ENCODE data around the gene ALK. TPM values are rescaled to one million over a fixed set of nuclear protein-coding genes. Genes with fewer than 3 reads are reported as not detected.
A peak's percentile ranks its signal among the peaks of the same experiment; 100 is the strongest.

Gene ALK
- polyA plus RNA-seq, 1 of the 3 experiments (the other 2 are of a cell fraction) = 0.30 TPM

DNA sequence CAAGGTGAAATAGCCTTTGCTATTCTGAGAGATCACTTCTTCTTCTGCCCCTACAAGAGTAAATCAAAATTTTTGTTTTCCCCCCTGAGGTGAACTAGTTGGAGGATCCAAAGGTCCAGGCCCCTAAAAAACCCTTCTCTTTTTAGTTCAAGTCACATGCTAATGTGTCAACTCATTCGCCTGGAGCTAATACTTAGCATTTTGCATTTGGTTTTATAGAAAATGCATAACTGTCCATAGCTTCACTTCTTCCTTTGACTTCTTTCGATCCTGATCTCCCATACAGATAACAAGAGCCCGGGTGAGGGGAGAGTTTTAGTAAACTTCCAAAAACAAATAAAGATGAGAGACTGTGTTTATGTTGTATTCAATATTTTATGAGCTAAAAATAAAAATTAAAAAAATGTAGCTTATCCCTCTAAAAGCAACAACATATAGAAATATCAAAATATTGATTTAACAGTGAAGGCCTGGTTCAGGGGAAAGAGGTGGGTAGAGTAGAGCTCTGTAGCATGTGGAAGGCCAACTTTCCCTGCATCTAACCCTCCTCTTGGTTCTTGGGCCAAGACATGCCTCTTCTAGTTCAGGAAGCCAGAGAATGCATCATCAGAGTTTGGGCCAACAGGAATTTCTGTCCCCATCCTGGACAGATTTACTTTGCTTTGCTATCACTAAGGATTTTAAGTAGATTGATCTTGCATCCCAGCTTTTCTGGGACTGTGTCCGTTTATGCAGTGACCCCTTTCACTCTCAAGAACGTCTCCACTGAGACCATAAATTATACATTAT lies 333.8 kb downstream of the ALK start:
- ChIA-PET POLR2A (interaction anchor here (0.9 to 2.2 kb wide), 5 partner anchors 10 to 101 kb away, joined by 3 to 5 read pairs (median 4); no protein-coding TSS in a partner anchor), CTCF (interaction anchor here (0.9 to 2.3 kb wide), 8 partner anchors 12 to 439 kb away, joined by 3 to 12 read pairs (median 4); no protein-coding TSS in a partner anchor)
- H3K4me3 ChIP-seq (ENCODE audit: low read depth in 2 of 2, low read length in 1 of 2) = no peak overlapping the region
- no peak overlapping the region for H3K4me2 ChIP-seq
- no peaks in the 10 kb centered on the region for H3K36me3 ChIP-seq (replicated peaks in 1 of 2; ENCODE audit: control insufficient read depth in 1 of 2, insufficient read depth in 2 of 2, low read length in 1 of 2)
- peaks cover 0 to 49% of the 10 kb centered on the region in 2 experiments; a peak in 2 of 4 replicates for H3K4me1 ChIP-seq (ENCODE audit: control insufficient read depth in 1 of 2, insufficient read depth in 2 of 2, low read depth in 1 of 2, low read length in 1 of 2)
- no peaks in the 10 kb centered on the region for H3K9me2 ChIP-seq
- H3F3A ChIP-seq (replicated peaks; ENCODE audit: insufficient read depth) = no peaks in the 10 kb centered on the region
- WGBS (ENCODE audit: low lambda C conversion rate) = 47% methylated on average over 5 of the region's 5 CpGs
- no peak for DNase-seq
- H3K27me3 ChIP-seq (ENCODE audit: insufficient read depth) = no peaks in the 10 kb centered on the region; the same call in 1 of the 2 replicates
- no peaks in the 10 kb centered on the region for H3K9me3 ChIP-seq
- TF ChIP-seq EP300 (IDR thresholded peaks at IDR 0.05; ENCODE audit: borderline replicate concordance in 1 of 2, low read depth in 1 of 2, low read length in 1 of 2) (no peak), JUND (IDR thresholded peaks at IDR 0.05) (no peak), MXI1 (IDR thresholded peaks at IDR 0.05; ENCODE audit: low read depth, low read length) (no peak), PBX3 (IDR thresholded peaks at IDR 0.05) (no peak), EZH2phosphoT487 (IDR thresholded peaks at IDR 0.05; ENCODE audit: borderline replicate concordance, low read depth) (no peak)
- TF ChIP-seq, protein P1, sequence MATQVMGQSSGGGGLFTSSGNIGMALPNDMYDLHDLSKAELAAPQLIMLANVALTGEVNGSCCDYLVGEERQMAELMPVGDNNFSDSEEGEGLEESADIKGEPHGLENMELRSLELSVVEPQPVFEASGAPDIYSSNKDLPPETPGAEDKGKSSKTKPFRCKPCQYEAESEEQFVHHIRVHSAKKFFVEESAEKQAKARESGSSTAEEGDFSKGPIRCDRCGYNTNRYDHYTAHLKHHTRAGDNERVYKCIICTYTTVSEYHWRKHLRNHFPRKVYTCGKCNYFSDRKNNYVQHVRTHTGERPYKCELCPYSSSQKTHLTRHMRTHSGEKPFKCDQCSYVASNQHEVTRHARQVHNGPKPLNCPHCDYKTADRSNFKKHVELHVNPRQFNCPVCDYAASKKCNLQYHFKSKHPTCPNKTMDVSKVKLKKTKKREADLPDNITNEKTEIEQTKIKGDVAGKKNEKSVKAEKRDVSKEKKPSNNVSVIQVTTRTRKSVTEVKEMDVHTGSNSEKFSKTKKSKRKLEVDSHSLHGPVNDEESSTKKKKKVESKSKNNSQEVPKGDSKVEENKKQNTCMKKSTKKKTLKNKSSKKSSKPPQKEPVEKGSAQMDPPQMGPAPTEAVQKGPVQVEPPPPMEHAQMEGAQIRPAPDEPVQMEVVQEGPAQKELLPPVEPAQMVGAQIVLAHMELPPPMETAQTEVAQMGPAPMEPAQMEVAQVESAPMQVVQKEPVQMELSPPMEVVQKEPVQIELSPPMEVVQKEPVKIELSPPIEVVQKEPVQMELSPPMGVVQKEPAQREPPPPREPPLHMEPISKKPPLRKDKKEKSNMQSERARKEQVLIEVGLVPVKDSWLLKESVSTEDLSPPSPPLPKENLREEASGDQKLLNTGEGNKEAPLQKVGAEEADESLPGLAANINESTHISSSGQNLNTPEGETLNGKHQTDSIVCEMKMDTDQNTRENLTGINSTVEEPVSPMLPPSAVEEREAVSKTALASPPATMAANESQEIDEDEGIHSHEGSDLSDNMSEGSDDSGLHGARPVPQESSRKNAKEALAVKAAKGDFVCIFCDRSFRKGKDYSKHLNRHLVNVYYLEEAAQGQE (IDR thresholded peaks at IDR 0.05; ENCODE audit: low read depth, low read length) = no peak
- H3K27ac ChIP-seq (ENCODE audit: low read depth in 2 of 2, low read length in 1 of 2) = peak overlapping the region in 1 of 2 experiments; percentile 79; a peak in 2 of 4 replicates
- no peaks in the 10 kb centered on the region for H3K79me2 ChIP-seq (ENCODE audit: insufficient read depth)
- H3K9ac ChIP-seq = no peak overlapping the region
- H4K20me1 ChIP-seq (ENCODE audit: insufficient read depth) = no peaks in the 10 kb centered on the region
- no peak overlapping the region for H2AFZ ChIP-seq (ENCODE audit: low read depth)

GRCh38 chr2:29586919-29587318 lies 334.5 kb downstream of the ALK start:
- Histone ChIP-seq H2AFZ (ENCODE audit: low read depth) (no peak overlapping the region), H3K36me3 (replicated peaks in 1 of 2; ENCODE audit: control insufficient read depth in 1 of 2, insufficient read depth in 2 of 2, low read length in 1 of 2) (no peaks in the 10 kb centered on the region), H3K4me1 (ENCODE audit: control insufficient read depth in 1 of 2, insufficient read depth in 2 of 2, low read depth in 1 of 2, low read length in 1 of 2) (peaks cover 0 to 50% of the 10 kb centered on the region in 2 experiments; a peak in 2 of 4 replicates), H3K27ac (ENCODE audit: low read depth in 2 of 2, low read length in 1 of 2) (peak overlapping the region in 1 of 2 experiments; percentile 79; a peak in 2 of 4 replicates), H3K4me2 (no peak overlapping the region), H3K9me2 (no peaks in the 10 kb centered on the region), H3K79me2 (ENCODE audit: insufficient read depth) (no peaks in the 10 kb centered on the region), H4K20me1 (ENCODE audit: insufficient read depth) (no peaks in the 10 kb centered on the region), H3F3A (replicated peaks; ENCODE audit: insufficient read depth) (no peaks in the 10 kb centered on the region), H3K9me3 (no peaks in the 10 kb centered on the region), H3K27me3 (ENCODE audit: insufficient read depth) (no peaks in the 10 kb centered on the region; the same call in 1 of the 2 replicates), H3K4me3 (ENCODE audit: low read depth in 2 of 2, low read length in 1 of 2) (no peak overlapping the region), H3K9ac (no peak overlapping the region)
- ChIA-PET POLR2A (interaction anchor here (1.1 to 1.2 kb wide), 3 partner anchors 11 to 64 kb away, joined by 3 to 4 read pairs (median 4); no protein-coding TSS in a partner anchor), CTCF (interaction anchor here (0.9 to 2.3 kb wide), 6 partner anchors 12 to 439 kb away, joined by 3 to 12 read pairs (median 4); no protein-coding TSS in a partner anchor)
- WGBS (ENCODE audit: low lambda C conversion rate) = 27% methylated on average over 1 of the region's 1 CpG
- TF ChIP-seq PBX3 (IDR thresholded peaks at IDR 0.05) (no peak), NFIC (IDR thresholded peaks at IDR 0.05; ENCODE audit: borderline replicate concordance) (no peak), MEF2A (IDR thresholded peaks at IDR 0.05; ENCODE audit: borderline replicate concordance, low read depth) (no peak), CHD2 (IDR thresholded peaks at IDR 0.05; ENCODE audit: low read length, partially characterized antibody) (no peak), TEAD4 (IDR thresholded peaks at IDR 0.05; ENCODE audit: borderline replicate concordance, insufficient read depth) (no peak)
- DNase-seq = no peak
